AG10803 (cell line): Measurements from ENCODE around the gene HLA-DPB1.
A peak's percentile ranks its signal among the peaks of the same experiment; 100 is the strongest.

Experiments
- DNase-seq: peaks from one replicate; pipeline ENCODE4 v3.0.0; 2010; ENCODE audit warnings: low read depth
- H3K4me3 ChIP-seq: 2 replicates; pipeline ENCODE4 v1.5.1; 2011; ENCODE audit warnings: mild to moderate bottlenecking, low read length, control low read depth
- TF ChIP-seq, protein P1 (sequence below): conservative IDR thresholded peaks from 2 replicates; pipeline ENCODE4 v1.5.1; 2011; ENCODE audit warnings: mild to moderate bottlenecking, low read length, control low read depth, inconsistent platforms

Gene HLA-DPB1

DNA sequence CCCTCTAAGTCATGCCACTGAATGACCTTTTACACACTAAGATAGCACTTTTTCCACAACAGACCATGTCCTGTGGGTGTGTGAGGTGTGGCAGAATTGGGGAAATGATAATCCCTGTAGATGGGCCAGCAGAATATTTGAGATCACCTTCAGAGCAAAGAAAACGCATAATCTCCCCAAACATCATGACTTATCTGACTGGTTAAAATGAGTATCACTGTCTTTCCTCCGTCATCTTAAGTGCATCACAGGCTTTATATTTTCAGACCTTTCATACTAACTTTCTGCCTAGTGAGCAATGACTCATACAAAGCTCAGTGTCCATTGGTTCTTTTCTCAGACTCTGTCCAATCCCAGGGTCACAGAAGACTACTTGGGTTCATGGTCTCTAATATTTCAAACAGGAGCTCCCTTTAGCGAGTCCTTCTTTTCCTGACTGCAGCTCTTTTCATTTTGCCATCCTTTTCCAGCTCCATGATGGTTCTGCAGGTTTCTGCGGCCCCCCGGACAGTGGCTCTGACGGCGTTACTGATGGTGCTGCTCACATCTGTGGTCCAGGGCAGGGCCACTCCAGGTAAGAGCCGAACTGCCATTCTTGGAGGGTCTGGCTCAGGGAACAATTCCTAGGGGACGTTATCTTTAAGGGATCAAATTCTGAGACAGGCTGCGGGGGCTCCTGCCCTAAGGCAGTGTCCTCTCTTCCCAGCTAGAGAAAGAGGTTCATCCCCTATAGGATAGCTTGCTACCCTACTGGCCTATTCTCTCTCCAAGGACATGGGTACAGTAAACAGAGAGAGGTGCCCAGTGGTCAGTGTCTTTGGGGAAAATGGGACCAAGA is at the start of gene HLA-DPB1:
Gene HLA-DPB1, plus strand, starts transcription at position 423 of the 838 bp plus-strand sequence. Its CDS starts 52 bp downstream, at position 475.
- TF ChIP-seq, protein P1, sequence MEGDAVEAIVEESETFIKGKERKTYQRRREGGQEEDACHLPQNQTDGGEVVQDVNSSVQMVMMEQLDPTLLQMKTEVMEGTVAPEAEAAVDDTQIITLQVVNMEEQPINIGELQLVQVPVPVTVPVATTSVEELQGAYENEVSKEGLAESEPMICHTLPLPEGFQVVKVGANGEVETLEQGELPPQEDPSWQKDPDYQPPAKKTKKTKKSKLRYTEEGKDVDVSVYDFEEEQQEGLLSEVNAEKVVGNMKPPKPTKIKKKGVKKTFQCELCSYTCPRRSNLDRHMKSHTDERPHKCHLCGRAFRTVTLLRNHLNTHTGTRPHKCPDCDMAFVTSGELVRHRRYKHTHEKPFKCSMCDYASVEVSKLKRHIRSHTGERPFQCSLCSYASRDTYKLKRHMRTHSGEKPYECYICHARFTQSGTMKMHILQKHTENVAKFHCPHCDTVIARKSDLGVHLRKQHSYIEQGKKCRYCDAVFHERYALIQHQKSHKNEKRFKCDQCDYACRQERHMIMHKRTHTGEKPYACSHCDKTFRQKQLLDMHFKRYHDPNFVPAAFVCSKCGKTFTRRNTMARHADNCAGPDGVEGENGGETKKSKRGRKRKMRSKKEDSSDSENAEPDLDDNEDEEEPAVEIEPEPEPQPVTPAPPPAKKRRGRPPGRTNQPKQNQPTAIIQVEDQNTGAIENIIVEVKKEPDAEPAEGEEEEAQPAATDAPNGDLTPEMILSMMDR = no peak
- H3K4me3 ChIP-seq = no peak within 1 kb of the TSS
- DNase-seq = peak; percentile 48

DNA sequence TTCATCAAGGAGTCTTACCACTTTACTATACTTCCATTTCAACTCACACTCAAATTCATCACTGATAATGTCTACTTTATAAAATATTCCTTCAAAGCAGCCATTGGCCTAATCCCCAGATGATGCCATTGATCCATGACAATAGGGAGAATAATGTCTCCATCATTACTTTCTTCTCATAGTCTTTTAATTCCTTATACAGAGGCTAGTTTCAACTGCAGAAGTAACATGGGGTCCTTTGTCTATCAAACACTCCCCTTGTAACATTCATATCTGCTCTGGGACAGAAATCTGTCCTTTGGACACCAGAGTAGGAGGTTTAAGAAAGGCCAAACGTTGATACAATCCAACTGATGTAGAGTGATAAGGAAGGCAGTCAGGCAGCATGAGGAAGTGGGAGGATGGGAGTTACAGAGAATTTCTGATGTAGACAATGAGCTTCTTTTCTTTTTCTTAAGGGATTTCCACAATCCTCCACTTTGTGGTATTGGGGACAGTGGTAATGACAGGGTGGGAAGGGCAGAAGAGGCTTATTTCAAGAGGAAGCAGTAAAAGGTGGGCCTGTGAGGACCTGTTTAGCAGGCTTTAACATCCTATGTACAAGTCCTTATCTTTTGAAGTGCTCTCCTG is 47.5 kb upstream of the HLA-DPB1 start:
- no peak for DNase-seq
- H3K4me3 ChIP-seq = no peak overlapping the region
- TF ChIP-seq, protein P1 = no peak

DNA sequence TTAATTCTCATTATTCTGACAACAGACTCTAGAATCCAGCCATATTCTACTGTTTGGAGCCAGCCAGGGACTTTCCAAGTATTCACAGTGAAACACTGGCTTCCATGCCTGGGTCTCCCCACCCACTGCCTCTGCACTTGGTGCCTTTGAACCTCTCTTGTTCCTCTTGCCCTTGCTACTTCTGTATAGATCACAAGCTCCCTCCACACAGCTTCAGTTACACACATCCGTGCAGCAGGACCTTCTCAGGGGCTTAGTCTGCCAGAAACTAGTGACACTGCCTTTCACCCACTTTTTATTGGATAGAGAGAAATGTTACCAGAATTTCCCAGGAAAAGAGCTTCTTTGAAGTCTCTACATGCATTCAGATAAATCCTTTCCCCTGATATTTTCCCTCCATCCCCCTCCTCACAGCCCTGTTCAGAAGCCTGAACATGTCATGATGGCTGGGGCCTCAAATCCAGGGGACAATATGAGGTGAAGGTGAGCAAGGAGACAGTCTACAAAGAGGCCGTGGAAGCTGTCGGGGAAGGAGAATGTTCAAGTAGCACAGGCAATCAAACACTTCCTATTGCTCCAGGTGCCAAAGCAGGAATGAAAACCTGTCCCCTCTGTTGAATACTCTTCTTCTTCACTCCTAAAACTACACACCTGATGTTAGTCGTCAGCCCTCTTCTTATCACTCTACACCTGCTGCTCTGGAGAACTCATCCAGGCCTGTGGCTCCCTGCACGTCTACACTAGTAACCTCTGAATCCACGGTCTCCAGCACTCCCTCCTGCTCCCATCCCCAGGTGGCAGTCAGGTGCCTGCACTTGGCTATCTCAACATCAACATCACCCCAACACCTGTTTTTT is 46.2 kb upstream of the HLA-DPB1 start:
- TF ChIP-seq, protein P1 = no peak
- no peak for DNase-seq
- no peak overlapping the region for H3K4me3 ChIP-seq

DNA sequence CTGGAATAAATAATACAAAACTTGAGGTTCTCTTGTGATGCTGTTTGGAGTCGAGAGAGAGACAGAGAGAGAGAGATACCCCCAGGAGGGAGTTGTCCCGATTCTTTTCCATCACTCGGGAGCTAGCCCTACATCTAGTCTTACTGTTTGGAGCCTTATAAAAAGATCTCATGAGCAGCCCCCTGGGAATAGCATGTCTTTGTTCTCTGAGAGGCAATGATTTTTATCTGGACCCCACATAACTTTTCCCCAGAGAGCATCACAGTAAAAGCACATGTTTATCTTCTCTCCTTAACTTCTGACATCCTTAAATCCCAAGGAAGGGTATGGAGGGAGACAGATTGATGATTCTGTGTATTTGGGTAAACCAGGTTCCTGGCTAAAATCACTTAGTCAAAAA is 45.5 kb upstream of the HLA-DPB1 start:
- H3K4me3 ChIP-seq = no peak overlapping the region
- no peak for DNase-seq
- TF ChIP-seq, protein P1 = no peak

DNA sequence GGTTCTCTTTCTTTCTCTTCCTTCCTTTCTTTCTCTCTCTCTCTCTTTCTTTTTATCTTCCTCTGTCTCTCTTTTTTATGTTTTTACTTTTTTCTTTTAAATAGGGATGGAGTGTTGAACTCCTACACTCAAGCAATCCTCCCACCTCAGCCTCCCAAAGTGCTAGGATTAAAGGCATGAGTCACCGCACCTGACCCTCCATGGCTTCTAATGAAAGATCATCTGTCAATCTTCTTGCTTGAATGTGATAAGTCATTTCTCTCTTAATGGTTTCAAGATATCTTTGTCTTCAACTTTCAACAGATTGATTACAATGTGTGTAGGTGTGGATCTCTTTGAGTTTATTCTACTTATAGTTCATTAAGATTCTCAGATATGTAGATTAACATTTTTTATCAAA is 41.2 kb upstream of the HLA-DPB1 start:
- no peak for DNase-seq
- no peak overlapping the region for H3K4me3 ChIP-seq
- TF ChIP-seq, protein P1 = no peak

DNA sequence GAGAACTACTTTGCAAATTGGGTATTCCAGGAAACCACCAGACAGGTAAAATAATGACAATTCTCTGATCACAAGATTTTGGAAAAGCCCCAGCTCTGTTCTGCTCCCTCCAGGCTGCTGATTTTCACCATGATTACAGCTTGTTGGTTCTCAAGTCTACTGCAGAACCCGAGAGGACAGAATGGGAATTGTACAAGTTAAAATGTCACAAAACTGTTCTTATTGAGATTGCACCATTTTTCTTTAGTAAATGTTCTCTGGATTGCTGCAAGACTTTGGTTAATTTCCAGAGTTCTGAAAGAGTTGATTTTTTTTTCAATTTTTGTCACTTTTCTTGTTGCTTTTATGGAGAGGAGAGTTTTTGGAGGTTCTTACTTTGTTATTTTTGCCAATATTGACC is 39.3 kb upstream of the HLA-DPB1 start:
- H3K4me3 ChIP-seq = no peak overlapping the region
- TF ChIP-seq, protein P1 = no peak
- DNase-seq = no peak
